ENCODE results near the gene S100A2. TPM values are rescaled to one million over a fixed set of nuclear protein-coding genes. Genes with fewer than 3 reads are reported as not detected.

Gene S100A2
- polyA plus RNA-seq, 2 of the 4 experiments (the other 2 are of a cell fraction), result 5.1 to 15.9 TPM

DNA sequence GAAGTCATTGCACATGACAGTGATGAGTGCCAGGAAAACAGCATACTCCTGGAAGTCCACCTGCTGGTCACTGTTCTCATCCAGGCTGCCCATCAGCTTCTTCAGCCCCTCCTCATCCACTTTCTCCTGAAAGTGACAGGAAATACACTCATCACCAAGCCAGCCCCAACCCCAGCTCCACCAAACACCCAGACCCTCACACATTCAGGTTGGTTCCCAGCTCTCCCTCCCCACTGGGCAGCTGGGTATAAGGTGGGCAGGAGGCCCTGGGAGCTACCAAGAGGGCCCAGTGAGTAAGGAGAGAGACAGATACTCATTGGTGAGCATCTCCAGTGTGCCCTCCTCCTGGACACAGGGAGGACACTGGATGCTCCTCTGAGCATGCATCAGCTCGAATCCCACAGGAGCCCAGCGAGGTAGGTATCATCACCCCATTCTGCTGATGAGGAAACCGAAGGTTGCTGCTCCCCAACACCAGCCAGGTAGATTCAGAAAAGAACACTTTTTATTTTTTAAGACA, 4.1 kb downstream of the S100A2 start:
- Histone ChIP-seq H3K4me3 (no peak overlapping the region), H3K27ac (peak overlapping the region; percentile 26 to 40; a peak in 4 of 6 replicates), H3K4me2 (no peak overlapping the region), H3K4me1 (peaks cover 37% of the 10 kb centered on the region), H3K9me3 (0 out of 3 replicates have a peak, but pooled peaks cover 4% of the 10 kb centered on the region)
- no peak for TF ChIP-seq PHF8 (IDR thresholded peaks at IDR 0.05; ENCODE audit: borderline replicate concordance, low read depth)
- no peak for TF ChIP-seq NFE2L2 (conservative IDR thresholded peaks at IDR 0.05; ENCODE audit: low read length)
- TF ChIP-seq FOSL2 (IDR thresholded peaks at IDR 0.05), result no peak
- TF ChIP-seq FOSL2 (CRISPR knock-in tag; IDR thresholded peaks at IDR 0.05), result no peak
- TF ChIP-seq MAFK (IDR thresholded peaks at IDR 0.05; ENCODE audit: partially characterized antibody), result no peak
- no peak for TF ChIP-seq GATA3 (IDR thresholded peaks at IDR 0.05; ENCODE audit: borderline replicate concordance)
- TF ChIP-seq EHF (CRISPR knock-in tag; IDR thresholded peaks at IDR 0.05), result no peak
- no peak for TF ChIP-seq CHD4 (IDR thresholded peaks at IDR 0.05; ENCODE audit: borderline replicate concordance)
- TF ChIP-seq, protein P1, sequence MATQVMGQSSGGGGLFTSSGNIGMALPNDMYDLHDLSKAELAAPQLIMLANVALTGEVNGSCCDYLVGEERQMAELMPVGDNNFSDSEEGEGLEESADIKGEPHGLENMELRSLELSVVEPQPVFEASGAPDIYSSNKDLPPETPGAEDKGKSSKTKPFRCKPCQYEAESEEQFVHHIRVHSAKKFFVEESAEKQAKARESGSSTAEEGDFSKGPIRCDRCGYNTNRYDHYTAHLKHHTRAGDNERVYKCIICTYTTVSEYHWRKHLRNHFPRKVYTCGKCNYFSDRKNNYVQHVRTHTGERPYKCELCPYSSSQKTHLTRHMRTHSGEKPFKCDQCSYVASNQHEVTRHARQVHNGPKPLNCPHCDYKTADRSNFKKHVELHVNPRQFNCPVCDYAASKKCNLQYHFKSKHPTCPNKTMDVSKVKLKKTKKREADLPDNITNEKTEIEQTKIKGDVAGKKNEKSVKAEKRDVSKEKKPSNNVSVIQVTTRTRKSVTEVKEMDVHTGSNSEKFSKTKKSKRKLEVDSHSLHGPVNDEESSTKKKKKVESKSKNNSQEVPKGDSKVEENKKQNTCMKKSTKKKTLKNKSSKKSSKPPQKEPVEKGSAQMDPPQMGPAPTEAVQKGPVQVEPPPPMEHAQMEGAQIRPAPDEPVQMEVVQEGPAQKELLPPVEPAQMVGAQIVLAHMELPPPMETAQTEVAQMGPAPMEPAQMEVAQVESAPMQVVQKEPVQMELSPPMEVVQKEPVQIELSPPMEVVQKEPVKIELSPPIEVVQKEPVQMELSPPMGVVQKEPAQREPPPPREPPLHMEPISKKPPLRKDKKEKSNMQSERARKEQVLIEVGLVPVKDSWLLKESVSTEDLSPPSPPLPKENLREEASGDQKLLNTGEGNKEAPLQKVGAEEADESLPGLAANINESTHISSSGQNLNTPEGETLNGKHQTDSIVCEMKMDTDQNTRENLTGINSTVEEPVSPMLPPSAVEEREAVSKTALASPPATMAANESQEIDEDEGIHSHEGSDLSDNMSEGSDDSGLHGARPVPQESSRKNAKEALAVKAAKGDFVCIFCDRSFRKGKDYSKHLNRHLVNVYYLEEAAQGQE (IDR thresholded peaks at IDR 0.05), result no peak
- no peak for TF ChIP-seq EHMT2 (IDR thresholded peaks at IDR 0.05; ENCODE audit: low read depth)
- TF ChIP-seq CBX2 (IDR thresholded peaks at IDR 0.05; ENCODE audit: borderline replicate concordance, low read depth), result no peak
- no peak for TF ChIP-seq NPAS2 (CRISPR knock-in tag; IDR thresholded peaks at IDR 0.05; ENCODE audit: borderline replicate concordance)
- TF ChIP-seq, protein P2, sequence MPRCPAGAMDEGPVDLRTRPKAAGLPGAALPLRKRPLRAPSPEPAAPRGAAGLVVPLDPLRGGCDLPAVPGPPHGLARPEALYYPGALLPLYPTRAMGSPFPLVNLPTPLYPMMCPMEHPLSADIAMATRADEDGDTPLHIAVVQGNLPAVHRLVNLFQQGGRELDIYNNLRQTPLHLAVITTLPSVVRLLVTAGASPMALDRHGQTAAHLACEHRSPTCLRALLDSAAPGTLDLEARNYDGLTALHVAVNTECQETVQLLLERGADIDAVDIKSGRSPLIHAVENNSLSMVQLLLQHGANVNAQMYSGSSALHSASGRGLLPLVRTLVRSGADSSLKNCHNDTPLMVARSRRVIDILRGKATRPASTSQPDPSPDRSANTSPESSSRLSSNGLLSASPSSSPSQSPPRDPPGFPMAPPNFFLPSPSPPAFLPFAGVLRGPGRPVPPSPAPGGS (IDR thresholded peaks at IDR 0.05), result no peak
- TF ChIP-seq, protein P3, sequence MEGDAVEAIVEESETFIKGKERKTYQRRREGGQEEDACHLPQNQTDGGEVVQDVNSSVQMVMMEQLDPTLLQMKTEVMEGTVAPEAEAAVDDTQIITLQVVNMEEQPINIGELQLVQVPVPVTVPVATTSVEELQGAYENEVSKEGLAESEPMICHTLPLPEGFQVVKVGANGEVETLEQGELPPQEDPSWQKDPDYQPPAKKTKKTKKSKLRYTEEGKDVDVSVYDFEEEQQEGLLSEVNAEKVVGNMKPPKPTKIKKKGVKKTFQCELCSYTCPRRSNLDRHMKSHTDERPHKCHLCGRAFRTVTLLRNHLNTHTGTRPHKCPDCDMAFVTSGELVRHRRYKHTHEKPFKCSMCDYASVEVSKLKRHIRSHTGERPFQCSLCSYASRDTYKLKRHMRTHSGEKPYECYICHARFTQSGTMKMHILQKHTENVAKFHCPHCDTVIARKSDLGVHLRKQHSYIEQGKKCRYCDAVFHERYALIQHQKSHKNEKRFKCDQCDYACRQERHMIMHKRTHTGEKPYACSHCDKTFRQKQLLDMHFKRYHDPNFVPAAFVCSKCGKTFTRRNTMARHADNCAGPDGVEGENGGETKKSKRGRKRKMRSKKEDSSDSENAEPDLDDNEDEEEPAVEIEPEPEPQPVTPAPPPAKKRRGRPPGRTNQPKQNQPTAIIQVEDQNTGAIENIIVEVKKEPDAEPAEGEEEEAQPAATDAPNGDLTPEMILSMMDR (IDR thresholded peaks at IDR 0.05), result no peak
- no peak for TF ChIP-seq KDM1A (IDR thresholded peaks at IDR 0.05; ENCODE audit: low read depth)
- TF ChIP-seq POLR2A (IDR thresholded peaks at IDR 0.05; ENCODE audit: low read length), result no peak
- TF ChIP-seq KDM5A (IDR thresholded peaks at IDR 0.05), result no peak
- no peak for TF ChIP-seq ZNF302 (CRISPR knock-in tag; IDR thresholded peaks at IDR 0.05)
- TF ChIP-seq TP53 (CRISPR knock-in tag; IDR thresholded peaks at IDR 0.05), result no peak
- TF ChIP-seq HEYL (CRISPR knock-in tag; IDR thresholded peaks at IDR 0.05), result no peak
- no peak for TF ChIP-seq CEBPB (IDR thresholded peaks at IDR 0.05)
- DNase-seq (ENCODE audit: low read depth in 1 of 2, low spot score in 1 of 2), result no peak
- CTCF ChIA-PET, result interaction anchor here (0.6 to 8.3 kb wide), 9 partner anchors 11 to 385 kb away, joined by 3 to 141 read pairs (median 4); partner anchors contain the start of genes DENND4B, S100A13, S100A3 and S100A4
- POLR2A ChIA-PET, result interaction anchor here (1.6 kb wide), 1 partner anchor 16 kb away, joined by 5 read pairs; the partner anchor contains the start of gene S100A4
- 93% methylated on average over 3 of the region's 3 CpGs for WGBS (ENCODE audit: missing lambda C conversion rate)
- no peak for FAIRE-seq
- ATAC-seq, result no peak

Measured in A549 (cell line).